ENCODE results near the gene MAP3K5. TPM values are rescaled to one million over a fixed set of nuclear protein-coding genes. Genes with fewer than 3 reads are reported as not detected.
A peak's percentile ranks its signal among the peaks of the same experiment; 100 is the strongest.

The MAP3K5 gene
- polyA plus RNA-seq, 2 donors = 5.2 to 5.6 TPM

GRCh38 chr6:136521911-136522310 lies 270.4 kb downstream of the MAP3K5 start:
- H3K4me3 ChIP-seq (ENCODE audit: low read depth in 1 of 2, low read length in 2 of 2) = no peak overlapping the region
- no peaks in the 10 kb centered on the region for H3K36me3 ChIP-seq (ENCODE audit: control insufficient read depth in 2 of 2, insufficient read depth in 2 of 2, low read length in 1 of 2)
- H3K4me1 ChIP-seq (ENCODE audit: control insufficient read depth in 2 of 2, insufficient read depth in 2 of 2, low read length in 1 of 2) = peaks cover 8 to 13% of the 10 kb centered on the region in 2 donors
- WGBS, 2 donors = 87 to 90% methylated on average over 4 of the region's 4 CpGs
- no peaks in the 10 kb centered on the region for H3K9me3 ChIP-seq (ENCODE audit: control insufficient read depth in 2 of 2, insufficient read depth in 1 of 2, low read depth in 1 of 2, low read length in 1 of 2)
- no peak overlapping the region for H3K27ac ChIP-seq (ENCODE audit: low read depth in 2 of 2, low read length in 1 of 2)
- no peaks in the 10 kb centered on the region for H3K27me3 ChIP-seq (ENCODE audit: control insufficient read depth in 1 of 2, insufficient read depth in 2 of 2, low read length in 2 of 2)

- H3K27ac ChIP-seq (ENCODE audit: low read depth in 2 of 2, low read length in 1 of 2) = no peak overlapping the region
- H3K4me3 ChIP-seq (ENCODE audit: low read depth in 1 of 2, low read length in 2 of 2) = no peak overlapping the region
- peaks cover 5 to 8% of the 10 kb centered on the region in 2 donors for H3K4me1 ChIP-seq (ENCODE audit: control insufficient read depth in 2 of 2, insufficient read depth in 2 of 2, low read length in 1 of 2)
- no peaks in the 10 kb centered on the region for H3K36me3 ChIP-seq (ENCODE audit: control insufficient read depth in 2 of 2, insufficient read depth in 2 of 2, low read length in 1 of 2)
- no peaks in the 10 kb centered on the region for H3K9me3 ChIP-seq (ENCODE audit: control insufficient read depth in 2 of 2, insufficient read depth in 1 of 2, low read depth in 1 of 2, low read length in 1 of 2)
- H3K27me3 ChIP-seq (ENCODE audit: control insufficient read depth in 1 of 2, insufficient read depth in 2 of 2, low read length in 2 of 2) = no peaks in the 10 kb centered on the region
- 89 to 93% methylated on average over 2 of the region's 2 CpGs for WGBS, 2 donors
Measured at GRCh38 chr6:136521427-136521826, 270.9 kb downstream of the MAP3K5 start.

- no peak overlapping the region for H3K27ac ChIP-seq (ENCODE audit: low read depth in 2 of 2, low read length in 1 of 2)
- H3K4me1 ChIP-seq (ENCODE audit: control insufficient read depth in 2 of 2, insufficient read depth in 2 of 2, low read length in 1 of 2) = peaks cover 2 to 3% of the 10 kb centered on the region in 2 donors
- H3K4me3 ChIP-seq (ENCODE audit: low read depth in 1 of 2, low read length in 2 of 2) = no peak overlapping the region
- no peaks in the 10 kb centered on the region for H3K9me3 ChIP-seq (ENCODE audit: control insufficient read depth in 2 of 2, insufficient read depth in 1 of 2, low read depth in 1 of 2, low read length in 1 of 2)
- no peaks in the 10 kb centered on the region for H3K27me3 ChIP-seq (ENCODE audit: control insufficient read depth in 1 of 2, insufficient read depth in 2 of 2, low read length in 2 of 2)
- H3K36me3 ChIP-seq (ENCODE audit: control insufficient read depth in 2 of 2, insufficient read depth in 2 of 2, low read length in 1 of 2) = no peaks in the 10 kb centered on the region
- 70 to 78% methylated on average over 3 of the region's 3 CpGs for WGBS, 2 donors
Measured at GRCh38 chr6:136520517-136520916, 271.8 kb downstream of the MAP3K5 start.

GRCh38 chr6:136517582-136517981 lies 274.7 kb downstream of the MAP3K5 start:
- 79 to 83% methylated on average over 3 of the region's 3 CpGs for WGBS, 2 donors
- H3K36me3 ChIP-seq (ENCODE audit: control insufficient read depth in 2 of 2, insufficient read depth in 2 of 2, low read length in 1 of 2) = no peaks in the 10 kb centered on the region
- H3K4me3 ChIP-seq (ENCODE audit: low read depth in 1 of 2, low read length in 2 of 2) = no peak overlapping the region
- H3K4me1 ChIP-seq (ENCODE audit: control insufficient read depth in 2 of 2, insufficient read depth in 2 of 2, low read length in 1 of 2) = peaks cover 2 to 3% of the 10 kb centered on the region in 2 donors
- H3K9me3 ChIP-seq (ENCODE audit: control insufficient read depth in 2 of 2, insufficient read depth in 1 of 2, low read depth in 1 of 2, low read length in 1 of 2) = no peaks in the 10 kb centered on the region
- H3K27me3 ChIP-seq (ENCODE audit: control insufficient read depth in 1 of 2, insufficient read depth in 2 of 2, low read length in 2 of 2) = no peaks in the 10 kb centered on the region
- no peak overlapping the region for H3K27ac ChIP-seq (ENCODE audit: low read depth in 2 of 2, low read length in 1 of 2)

GRCh38 chr6:136517002-136517401 lies 275.3 kb downstream of the MAP3K5 start:
- H3K27me3 ChIP-seq (ENCODE audit: control insufficient read depth in 1 of 2, insufficient read depth in 2 of 2, low read length in 2 of 2) = no peaks in the 10 kb centered on the region
- no peak overlapping the region for H3K27ac ChIP-seq (ENCODE audit: low read depth in 2 of 2, low read length in 1 of 2)
- no peaks in the 10 kb centered on the region for H3K36me3 ChIP-seq (ENCODE audit: control insufficient read depth in 2 of 2, insufficient read depth in 2 of 2, low read length in 1 of 2)
- no peaks in the 10 kb centered on the region for H3K9me3 ChIP-seq (ENCODE audit: control insufficient read depth in 2 of 2, insufficient read depth in 1 of 2, low read depth in 1 of 2, low read length in 1 of 2)
- H3K4me3 ChIP-seq (ENCODE audit: low read depth in 1 of 2, low read length in 2 of 2) = no peak overlapping the region
- H3K4me1 ChIP-seq (ENCODE audit: control insufficient read depth in 2 of 2, insufficient read depth in 2 of 2, low read length in 1 of 2) = peaks cover 2 to 3% of the 10 kb centered on the region in 2 donors

- Histone ChIP-seq H3K27me3 (ENCODE audit: control insufficient read depth in 1 of 2, insufficient read depth in 2 of 2, low read length in 2 of 2) (no peaks in the 10 kb centered on the region), H3K4me3 (ENCODE audit: low read depth in 1 of 2, low read length in 2 of 2) (no peak overlapping the region), H3K36me3 (ENCODE audit: control insufficient read depth in 2 of 2, insufficient read depth in 2 of 2, low read length in 1 of 2) (no peaks in the 10 kb centered on the region), H3K9me3 (ENCODE audit: control insufficient read depth in 2 of 2, insufficient read depth in 1 of 2, low read depth in 1 of 2, low read length in 1 of 2) (no peaks in the 10 kb centered on the region), H3K4me1 (ENCODE audit: control insufficient read depth in 2 of 2, insufficient read depth in 2 of 2, low read length in 1 of 2) (no peaks in the 10 kb centered on the region), H3K27ac (ENCODE audit: low read depth in 2 of 2, low read length in 1 of 2) (no peak overlapping the region)
- 83 to 88% methylated on average over 4 of the region's 4 CpGs for WGBS, 2 donors
Measured at GRCh38 chr6:136514591-136514990, 277.7 kb downstream of the MAP3K5 start.

GRCh38 chr6:136511926-136512325 lies 280.4 kb downstream of the MAP3K5 start:
- Histone ChIP-seq H3K9me3 (ENCODE audit: control insufficient read depth in 2 of 2, insufficient read depth in 1 of 2, low read depth in 1 of 2, low read length in 1 of 2) (no peaks in the 10 kb centered on the region), H3K36me3 (ENCODE audit: control insufficient read depth in 2 of 2, insufficient read depth in 2 of 2, low read length in 1 of 2) (no peaks in the 10 kb centered on the region), H3K4me3 (ENCODE audit: low read depth in 1 of 2, low read length in 2 of 2) (no peak overlapping the region), H3K4me1 (ENCODE audit: control insufficient read depth in 2 of 2, insufficient read depth in 2 of 2, low read length in 1 of 2) (no peaks in the 10 kb centered on the region), H3K27ac (ENCODE audit: low read depth in 2 of 2, low read length in 1 of 2) (peak overlapping the region in 1 of 2 donors; percentile 24), H3K27me3 (ENCODE audit: control insufficient read depth in 1 of 2, insufficient read depth in 2 of 2, low read length in 2 of 2) (no peaks in the 10 kb centered on the region)
- 65 to 80% methylated on average over 3 of the region's 3 CpGs for WGBS, 2 donors

- WGBS, 2 donors = 49 to 60% methylated on average over 1 of the region's 1 CpG
- Histone ChIP-seq H3K36me3 (ENCODE audit: control insufficient read depth in 2 of 2, insufficient read depth in 2 of 2, low read length in 1 of 2) (no peaks in the 10 kb centered on the region), H3K9me3 (ENCODE audit: control insufficient read depth in 2 of 2, insufficient read depth in 1 of 2, low read depth in 1 of 2, low read length in 1 of 2) (no peaks in the 10 kb centered on the region), H3K4me1 (ENCODE audit: control insufficient read depth in 2 of 2, insufficient read depth in 2 of 2, low read length in 1 of 2) (no peaks in the 10 kb centered on the region), H3K27me3 (ENCODE audit: control insufficient read depth in 1 of 2, insufficient read depth in 2 of 2, low read length in 2 of 2) (no peaks in the 10 kb centered on the region), H3K27ac (ENCODE audit: low read depth in 2 of 2, low read length in 1 of 2) (peak overlapping the region in 1 of 2 donors; percentile 37), H3K4me3 (ENCODE audit: low read depth in 1 of 2, low read length in 2 of 2) (no peak overlapping the region)
Measured at GRCh38 chr6:136511397-136511796, 280.9 kb downstream of the MAP3K5 start.

GRCh38 chr6:136510782-136511181 lies 281.5 kb downstream of the MAP3K5 start:
- no peak overlapping the region for H3K27ac ChIP-seq (ENCODE audit: low read depth in 2 of 2, low read length in 1 of 2)

GRCh38 chr6:136510299-136510698 lies 282.0 kb downstream of the MAP3K5 start:
- 88 to 91% methylated on average over 5 of the region's 5 CpGs for whole genome bisulfite sequencing, 2 donors
- Histone ChIP-seq H3K4me3 (ENCODE audit: low read depth in 1 of 2, low read length in 2 of 2) (no peak overlapping the region), H3K4me1 (ENCODE audit: control insufficient read depth in 2 of 2, insufficient read depth in 2 of 2, low read length in 1 of 2) (no peaks in the 10 kb centered on the region), H3K36me3 (ENCODE audit: control insufficient read depth in 2 of 2, insufficient read depth in 2 of 2, low read length in 1 of 2) (no peaks in the 10 kb centered on the region), H3K27ac (ENCODE audit: low read depth in 2 of 2, low read length in 1 of 2) (no peak overlapping the region), H3K27me3 (ENCODE audit: control insufficient read depth in 1 of 2, insufficient read depth in 2 of 2, low read length in 2 of 2) (no peaks in the 10 kb centered on the region), H3K9me3 (ENCODE audit: control insufficient read depth in 2 of 2, insufficient read depth in 1 of 2, low read depth in 1 of 2, low read length in 1 of 2) (no peaks in the 10 kb centered on the region)

More at GRCh38 chr6:136510782-136511181, 281.5 kb downstream of the MAP3K5 start:
- H3K36me3 ChIP-seq (ENCODE audit: control insufficient read depth in 2 of 2, insufficient read depth in 2 of 2, low read length in 1 of 2) = no peaks in the 10 kb centered on the region
- 59 to 64% methylated on average over 4 of the region's 4 CpGs for WGBS, 2 donors
- no peaks in the 10 kb centered on the region for H3K27me3 ChIP-seq (ENCODE audit: control insufficient read depth in 1 of 2, insufficient read depth in 2 of 2, low read length in 2 of 2)
- no peaks in the 10 kb centered on the region for H3K4me1 ChIP-seq (ENCODE audit: control insufficient read depth in 2 of 2, insufficient read depth in 2 of 2, low read length in 1 of 2)
- H3K9me3 ChIP-seq (ENCODE audit: control insufficient read depth in 2 of 2, insufficient read depth in 1 of 2, low read depth in 1 of 2, low read length in 1 of 2) = no peaks in the 10 kb centered on the region
- no peak overlapping the region for H3K4me3 ChIP-seq (ENCODE audit: low read depth in 1 of 2, low read length in 2 of 2)

All from esophagus (tissue), 2 donors.